GM19043 (cell line): ENCODE data around the gene PCDH1.

ENCODE experiments used
- ATAC-seq: cut with Tn5 transposase; IDR thresholded peaks from one replicate; pipeline ENCODE4 v1.9.1; 2021; ENCODE audit warnings: low read depth; ENCODE audit not compliant: unreplicated experiment

The PCDH1 gene

DNA sequence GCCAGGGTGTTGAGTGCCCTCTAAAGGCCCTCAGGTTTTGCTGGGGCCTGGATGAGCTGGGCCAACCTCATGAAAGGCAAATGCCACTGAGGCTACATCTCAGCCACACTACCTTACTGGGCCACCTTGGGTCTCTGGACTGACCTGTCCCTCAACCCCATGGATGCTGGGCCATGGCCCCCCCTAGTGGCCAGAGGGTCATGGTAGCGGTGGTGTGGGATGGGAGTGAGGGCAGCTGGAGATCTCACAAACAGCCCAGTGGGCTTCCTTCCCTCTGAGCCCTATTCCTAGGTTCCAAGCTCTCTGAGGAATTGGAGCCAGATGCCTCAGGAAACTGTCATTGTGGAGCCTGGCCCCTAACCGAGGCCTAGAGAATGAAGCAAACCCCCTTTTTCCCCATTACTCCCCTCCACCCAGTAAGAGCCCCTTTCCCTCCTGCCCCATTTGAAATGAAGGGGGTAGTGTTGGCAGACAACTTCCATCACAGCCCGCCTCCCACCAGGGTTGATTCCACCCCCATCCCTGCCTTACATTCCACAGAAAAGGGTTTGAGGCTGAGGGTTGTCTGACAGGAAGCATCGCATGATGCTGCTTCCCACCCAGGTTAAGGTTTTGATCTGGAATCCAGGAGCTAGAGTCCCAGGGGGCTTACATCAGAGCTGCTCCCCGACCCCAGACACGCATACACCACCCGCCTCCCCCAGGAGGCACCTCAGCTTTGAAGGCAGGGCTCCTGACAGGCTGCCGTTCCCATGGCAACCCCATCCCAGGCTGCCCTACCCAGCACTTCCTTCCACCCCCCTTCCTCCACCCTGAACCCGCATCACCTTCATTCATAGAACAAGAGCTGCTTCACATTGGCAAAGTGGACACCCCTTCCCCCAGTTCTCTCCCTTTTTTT lies 63.9 kb downstream of the PCDH1 start:
- no peak for ATAC-seq

DNA sequence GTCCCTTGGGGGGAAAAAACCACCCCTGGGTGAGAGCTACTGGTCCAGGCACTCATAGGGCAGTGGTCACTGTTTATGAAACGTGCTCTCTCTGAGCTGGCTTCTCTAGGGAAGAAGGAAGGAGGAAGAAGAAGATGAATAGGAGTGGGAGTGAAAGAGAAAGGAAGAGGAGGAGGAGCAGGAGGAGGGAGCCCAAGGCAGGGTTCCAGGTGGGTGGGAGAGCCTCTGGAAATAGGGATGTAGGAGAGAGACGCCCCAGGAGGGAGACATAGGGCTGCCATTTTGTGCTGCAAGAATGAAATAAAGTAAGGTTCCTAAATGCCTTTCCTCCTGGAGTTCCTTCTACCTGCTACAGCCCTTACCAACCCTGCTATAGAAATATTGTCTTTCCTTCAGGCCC lies 65.7 kb downstream of the PCDH1 start:
- no peak for ATAC-seq

DNA sequence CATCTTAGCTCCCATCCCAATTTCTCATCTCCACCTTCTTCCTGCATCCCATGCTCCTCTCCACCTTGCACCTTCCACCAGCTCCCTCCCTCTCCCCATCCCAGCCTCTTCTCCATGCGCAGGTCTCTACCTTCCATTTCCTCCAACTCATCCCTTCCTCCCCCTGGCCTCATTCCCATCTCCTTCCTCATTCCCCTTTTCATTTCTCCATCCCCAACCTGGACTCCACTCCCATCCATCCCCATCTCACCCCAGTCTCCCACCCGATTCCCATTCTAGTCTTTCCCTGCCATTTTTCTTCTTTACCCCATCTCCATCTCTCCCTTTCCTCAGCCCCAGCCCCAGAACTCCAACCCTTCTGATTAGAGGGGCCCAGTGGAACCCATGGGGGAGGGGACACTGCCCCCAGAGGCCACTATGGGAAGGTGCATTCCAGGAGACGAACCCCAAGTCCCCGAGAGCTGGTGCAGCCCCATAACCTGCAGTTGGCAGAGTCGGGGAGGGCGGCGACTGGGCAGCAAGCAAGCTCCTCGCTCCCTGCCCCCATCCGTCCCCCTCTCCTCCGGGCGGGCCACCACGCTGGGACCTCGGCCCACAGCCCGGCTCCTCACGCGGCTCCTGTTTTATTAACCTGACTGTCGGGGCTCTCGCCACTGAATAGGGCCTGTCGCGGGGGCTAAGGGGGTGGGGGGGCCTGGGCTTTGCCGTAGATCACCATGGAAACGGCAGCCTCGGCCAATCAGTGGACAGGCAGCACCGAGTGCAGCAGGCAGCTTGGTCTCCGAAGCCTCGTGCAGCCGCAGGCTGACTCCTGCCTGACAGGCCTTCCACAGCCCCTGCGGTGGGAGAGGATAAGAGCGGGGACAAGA lies 66.7 kb downstream of the PCDH1 start:
- ATAC-seq: no peak

DNA sequence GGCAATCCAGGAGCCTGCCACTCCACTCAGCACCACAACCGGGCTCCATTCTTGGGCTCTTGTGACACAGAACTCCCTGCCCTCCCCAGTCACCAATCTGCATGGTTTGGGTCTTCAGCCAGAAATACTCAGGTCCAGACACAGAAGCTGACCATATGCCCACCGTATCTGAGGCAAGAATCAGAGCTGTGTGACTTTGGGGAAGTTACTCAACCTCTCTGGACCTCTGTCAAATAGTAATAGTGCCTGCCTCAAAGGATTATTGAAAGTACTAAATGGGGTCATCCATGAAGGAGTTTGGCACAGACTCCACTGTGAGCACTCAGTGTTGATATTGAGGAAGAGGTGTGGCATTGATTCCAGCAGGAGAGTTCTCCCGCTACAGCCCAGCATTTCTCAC lies 67.5 kb downstream of the PCDH1 start:
- ATAC-seq: no peak

DNA sequence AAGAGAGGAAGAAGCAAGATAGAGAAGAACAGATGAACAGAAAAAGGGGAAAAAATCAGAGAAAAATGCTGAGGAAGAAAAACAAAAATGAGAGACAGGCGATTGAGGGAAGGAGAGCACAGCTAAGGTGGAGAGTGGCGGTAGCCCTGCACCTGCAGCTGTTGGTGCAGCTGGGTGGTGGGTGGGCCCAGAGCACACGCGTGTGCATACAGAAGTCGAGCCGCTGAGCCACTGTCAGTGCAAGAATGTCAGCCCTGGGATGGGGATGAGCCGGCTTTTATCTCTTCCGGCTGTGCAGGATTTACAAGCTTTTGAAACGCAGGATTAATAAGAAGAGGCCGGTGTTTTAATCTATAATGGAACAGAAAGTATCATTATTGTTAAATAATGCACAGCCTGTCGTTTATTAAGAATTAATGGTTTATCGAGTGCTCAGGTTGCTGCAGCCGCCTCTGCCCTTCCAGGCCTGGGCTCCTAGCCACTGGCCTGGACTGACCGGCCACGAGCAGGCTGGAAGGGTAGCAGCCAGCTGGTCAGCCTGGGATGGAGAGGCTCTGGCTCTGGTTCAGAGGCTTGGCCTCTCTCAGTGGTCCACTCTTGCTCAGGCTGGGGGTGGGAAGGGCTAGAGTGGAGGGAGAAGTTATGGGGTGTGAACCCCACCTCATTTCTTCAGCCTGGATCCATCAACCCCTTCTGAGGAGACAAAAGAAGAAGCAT lies 68.7 kb downstream of the PCDH1 start:
- no peak for ATAC-seq

DNA sequence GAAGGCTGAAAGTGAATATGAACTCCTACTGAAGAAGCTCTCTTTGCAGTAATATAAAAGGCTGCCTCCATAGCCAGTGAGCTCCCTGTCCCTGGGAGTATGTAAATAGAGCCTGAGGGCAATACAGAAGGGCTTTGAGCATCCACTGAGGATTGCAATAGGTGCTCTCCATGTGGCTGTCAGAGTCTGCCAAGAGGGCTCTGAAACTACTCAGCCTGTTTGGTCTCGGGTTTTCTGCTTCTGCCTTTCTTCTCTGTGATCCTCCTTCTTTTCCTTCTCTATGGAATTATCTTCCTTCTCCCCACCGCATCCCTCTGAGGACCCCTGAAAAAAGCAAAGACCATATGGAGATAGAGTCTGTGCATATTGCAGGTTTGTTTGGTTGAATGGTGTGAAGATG lies 69.4 kb downstream of the PCDH1 start:
- no peak for ATAC-seq

DNA sequence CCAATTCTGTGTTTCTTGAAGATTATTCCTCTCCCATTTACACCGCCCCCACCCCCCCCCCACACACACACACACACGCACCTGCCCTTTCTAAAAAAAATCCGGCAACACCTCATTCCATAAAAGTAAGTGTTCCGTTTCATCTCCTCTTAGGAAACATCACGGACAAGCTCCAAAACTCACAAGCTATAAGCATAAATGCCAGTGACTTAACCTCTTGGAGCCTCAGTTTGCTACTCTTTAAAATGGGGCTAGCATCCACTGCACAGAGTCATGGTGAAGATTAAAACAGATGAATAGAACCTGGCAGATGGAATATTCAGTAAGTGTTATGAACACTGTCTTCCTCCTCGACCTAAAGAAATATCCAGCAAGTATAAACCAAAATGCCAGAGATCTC lies 70.5 kb downstream of the PCDH1 start:
- ATAC-seq: no peak

DNA sequence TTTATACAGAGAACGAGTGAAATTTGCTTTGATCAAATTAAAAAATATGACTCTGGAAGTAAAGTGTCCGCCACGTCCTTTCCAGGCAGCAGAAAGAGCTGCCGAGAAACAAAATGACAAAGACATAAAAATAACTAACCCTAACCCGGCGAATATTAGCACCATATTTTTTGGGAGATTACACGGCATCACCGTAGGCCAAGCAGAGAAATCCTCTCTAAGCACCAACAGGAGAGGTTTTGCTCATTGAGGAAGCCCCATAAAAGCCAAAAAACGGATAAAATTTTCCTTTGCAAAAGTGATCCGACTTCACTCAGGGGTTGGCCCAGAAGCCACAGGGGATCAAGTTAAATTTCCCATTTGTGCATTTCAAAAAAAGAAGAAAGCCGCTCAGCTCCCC lies 70.9 kb downstream of the PCDH1 start:
- no peak for ATAC-seq

DNA sequence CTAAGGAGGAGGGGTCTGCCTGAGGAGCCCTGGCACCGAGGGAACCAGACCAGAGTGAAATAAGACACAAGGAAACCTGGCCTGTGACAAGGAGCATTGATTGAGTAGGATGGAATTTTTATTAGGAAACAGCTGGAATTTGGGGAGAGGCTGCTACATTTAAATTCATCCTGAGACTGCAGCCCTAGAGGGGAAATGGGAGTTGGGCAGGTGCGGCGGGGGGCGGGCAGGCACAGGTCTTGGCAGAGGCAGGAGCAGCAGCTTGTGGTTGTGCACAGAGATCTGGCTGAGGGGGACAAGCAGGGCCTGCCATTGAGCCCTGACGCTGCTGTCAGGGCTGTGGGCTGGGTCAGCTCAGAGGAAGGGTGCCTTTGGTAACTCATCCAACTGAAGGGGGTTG lies 71.6 kb downstream of the PCDH1 start:
- no peak for ATAC-seq

DNA sequence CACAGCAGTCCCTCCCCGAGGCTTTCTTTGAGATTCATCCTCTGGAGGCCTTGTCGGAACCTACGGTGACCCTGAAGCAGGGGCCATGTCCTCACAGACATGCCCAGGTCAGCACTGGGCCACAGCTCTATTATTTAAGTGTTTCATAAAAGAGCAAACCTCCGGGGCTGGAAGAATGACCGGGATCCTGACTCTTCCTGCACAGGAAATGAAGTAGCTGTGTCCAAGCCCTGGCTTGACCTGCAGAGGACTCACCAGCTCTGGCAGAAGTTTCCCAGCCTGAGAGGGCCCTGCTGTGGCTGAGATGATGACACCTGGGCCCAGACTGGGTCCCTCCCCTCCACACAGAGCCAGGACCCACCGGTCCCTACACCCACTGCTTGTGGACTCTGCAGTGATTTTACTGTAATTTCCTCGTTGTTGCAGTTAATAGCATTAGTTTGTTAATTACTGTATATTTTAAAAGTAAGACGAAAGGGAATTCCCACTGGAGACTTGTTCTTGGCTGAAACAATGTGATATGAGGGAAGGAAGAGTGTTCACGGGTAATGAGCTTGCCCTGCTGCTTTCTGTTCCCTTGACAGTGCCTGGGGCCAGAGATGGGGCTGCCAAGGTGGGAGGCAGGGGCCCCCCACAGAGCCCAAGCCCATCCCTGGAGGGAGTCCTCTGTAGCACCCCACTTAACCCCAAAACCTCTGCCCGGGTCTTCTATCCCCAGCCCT lies 72.2 kb downstream of the PCDH1 start:
- no peak for ATAC-seq

DNA sequence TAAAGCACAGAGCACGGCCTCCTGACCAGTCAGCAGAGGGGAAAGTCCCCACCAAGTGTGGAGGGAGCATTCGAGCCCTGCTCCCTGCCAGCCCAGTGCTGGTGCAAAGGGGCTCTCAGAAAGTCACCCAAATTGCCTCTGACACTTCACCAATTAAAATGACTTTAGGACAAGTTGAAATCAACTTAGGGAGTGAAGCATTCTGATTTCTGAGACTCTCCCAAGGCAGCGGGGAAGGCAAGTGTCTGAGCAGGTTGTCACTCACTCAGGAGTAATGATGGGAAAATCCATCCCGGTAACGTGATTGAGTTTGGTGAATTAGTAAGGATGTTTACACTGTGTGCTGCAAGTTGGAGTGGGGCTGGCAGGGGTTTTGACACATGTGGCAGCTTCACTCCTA lies 73.7 kb downstream of the PCDH1 start:
- ATAC-seq: no peak
